Measurements from ENCODE around the gene DDX24. TPM values are rescaled to one million over a fixed set of nuclear protein-coding genes. Genes with fewer than 3 reads are reported as not detected.

DDX24 gene
- total and polyA plus RNA-seq, 2 experiments from 2014 or later = 123 to 149 TPM

DNA sequence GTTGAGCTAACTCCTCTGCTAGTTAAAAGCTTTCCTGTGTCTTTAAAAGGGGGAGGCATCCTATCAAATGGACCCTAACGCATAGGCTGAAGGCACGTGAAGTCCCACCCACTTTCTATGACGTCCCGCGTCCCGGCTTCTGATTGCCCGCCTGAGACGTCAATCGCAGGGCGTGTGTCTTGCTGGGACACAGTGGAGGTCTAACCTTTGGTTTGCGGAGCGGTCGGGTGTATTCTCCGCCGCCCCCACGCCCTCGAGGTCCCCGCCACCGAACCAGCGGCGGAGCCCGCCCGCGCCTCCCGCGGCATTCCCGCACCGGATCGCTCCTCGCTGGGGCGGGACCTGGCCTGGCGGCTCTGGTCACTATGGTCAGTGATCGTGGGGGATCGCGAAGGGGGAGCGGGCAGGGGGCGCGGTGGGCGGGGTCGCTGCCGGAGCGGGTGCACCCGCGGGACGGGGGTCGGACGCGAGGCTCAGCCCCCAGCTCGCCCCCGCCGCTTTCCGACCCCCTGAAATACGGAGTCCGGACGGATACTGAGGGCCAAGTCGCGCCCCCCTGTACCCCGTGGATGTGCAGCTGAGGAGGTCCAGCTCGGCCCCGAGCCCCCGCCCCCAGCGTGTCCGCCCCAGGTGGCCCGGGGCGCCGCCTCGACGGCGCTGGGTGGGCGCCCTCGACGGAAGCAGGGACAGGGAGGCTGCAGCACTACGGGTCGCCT lies 54.7 kb downstream of the DDX24 start, which contains the start of gene OTUB2:
OTUB2 (plus strand) TSS at position 168 of the 716 bp plus-strand sequence; CDS start at position 366, 198 bp downstream.
- no peaks in the 10 kb centered on the region for H3F3A ChIP-seq (ENCODE audit: insufficient read depth)
- no peaks in the 10 kb centered on the region for H3K4me1 ChIP-seq (ENCODE audit: insufficient read depth)
- H3K4me3 ChIP-seq = peak within 1 kb of the TSS; percentile 75
- H3K4me2 ChIP-seq (ENCODE audit: unreplicated experiment) = peak within 1 kb of the TSS; percentile 64
- H3K36me3 ChIP-seq (ENCODE audit: low read depth) = no peaks in the 10 kb centered on the region
- no peak within 1 kb of the TSS for H3K27ac ChIP-seq
- H4K20me1 ChIP-seq (ENCODE audit: insufficient read depth) = no peaks in the 10 kb centered on the region
- H3K9me3 ChIP-seq (ENCODE audit: low read depth) = no peaks in the 10 kb centered on the region
- H3K27me3 ChIP-seq (replicated peaks; ENCODE audit: insufficient read depth) = no peaks in the 10 kb centered on the region
- 1 to 2% methylated on average over 25 to 60 of the region's 74 CpGs for WGBS, 2 experiments (ENCODE audit: low coverage in 1 of 2, low lambda C conversion rate in 2 of 2, missing lambda C conversion rate in 2 of 2)
- TF ChIP-seq EZH2phosphoT487 (IDR thresholded peaks at IDR 0.05; ENCODE audit: insufficient read depth, low read depth) (no peak), EZH2 (IDR thresholded peaks at IDR 0.05; ENCODE audit: insufficient read depth, poor library complexity, severe bottlenecking) (no peak)
- no peaks in the 10 kb centered on the region for H3K9me2 ChIP-seq (ENCODE audit: insufficient read depth)
- H2AFZ ChIP-seq = peak within 1 kb of the TSS; percentile 86
- DNase-seq = peak; percentile 98
- H3K79me2 ChIP-seq (ENCODE audit: insufficient read depth) = no peaks in the 10 kb centered on the region
- peak within 1 kb of the TSS; percentile 73 for H3K9ac ChIP-seq
- in situ Hi-C loops (cut with MboI) = no loop called here

DNA sequence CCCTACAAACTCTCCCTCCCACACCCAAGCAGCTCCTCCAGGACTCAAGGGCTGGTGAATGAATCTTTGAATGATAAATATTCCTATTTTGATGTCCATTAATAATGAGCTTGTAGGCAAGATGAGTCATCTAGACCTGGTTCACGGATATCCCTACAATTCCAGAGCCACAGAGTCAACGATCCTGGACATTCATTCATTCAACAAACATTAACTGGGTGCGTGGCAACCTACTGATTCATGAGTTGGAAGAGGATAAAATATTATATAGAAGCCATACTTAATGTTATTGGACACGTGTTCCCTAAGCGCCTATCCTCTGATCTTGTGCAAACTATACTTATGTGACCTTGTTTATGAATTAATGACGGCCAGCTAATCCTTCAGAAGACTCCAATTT lies 55.3 kb downstream of the DDX24 start:
- in situ Hi-C loops (cut with MboI) = no loop called here
- no peak overlapping the region for H3K27ac ChIP-seq
- H2AFZ ChIP-seq = peak overlapping the region; percentile 67
- H3K79me2 ChIP-seq (ENCODE audit: insufficient read depth) = no peaks in the 10 kb centered on the region
- peak overlapping the region; percentile 75 for H3K4me3 ChIP-seq
- WGBS, 2 experiments (ENCODE audit: low coverage in 1 of 2, low lambda C conversion rate in 2 of 2, missing lambda C conversion rate in 2 of 2) = 65 to 66% methylated on average over 6 of the region's 6 CpGs
- no peaks in the 10 kb centered on the region for H3K4me1 ChIP-seq (ENCODE audit: insufficient read depth)
- H3K9me3 ChIP-seq (ENCODE audit: low read depth) = no peaks in the 10 kb centered on the region
- no peaks in the 10 kb centered on the region for H4K20me1 ChIP-seq (ENCODE audit: insufficient read depth)
- H3K9ac ChIP-seq = no peak overlapping the region
- no peak overlapping the region for H3K4me2 ChIP-seq (ENCODE audit: unreplicated experiment)
- no peaks in the 10 kb centered on the region for H3K9me2 ChIP-seq (ENCODE audit: insufficient read depth)
- TF ChIP-seq EZH2 (IDR thresholded peaks at IDR 0.05; ENCODE audit: insufficient read depth, poor library complexity, severe bottlenecking) = no peak
- TF ChIP-seq EZH2phosphoT487 (IDR thresholded peaks at IDR 0.05; ENCODE audit: insufficient read depth, low read depth) = no peak
- H3K27me3 ChIP-seq (replicated peaks; ENCODE audit: insufficient read depth) = no peaks in the 10 kb centered on the region
- H3K36me3 ChIP-seq (ENCODE audit: low read depth) = no peaks in the 10 kb centered on the region
- peak; percentile 18 for DNase-seq
- no peaks in the 10 kb centered on the region for H3F3A ChIP-seq (ENCODE audit: insufficient read depth)

DNA sequence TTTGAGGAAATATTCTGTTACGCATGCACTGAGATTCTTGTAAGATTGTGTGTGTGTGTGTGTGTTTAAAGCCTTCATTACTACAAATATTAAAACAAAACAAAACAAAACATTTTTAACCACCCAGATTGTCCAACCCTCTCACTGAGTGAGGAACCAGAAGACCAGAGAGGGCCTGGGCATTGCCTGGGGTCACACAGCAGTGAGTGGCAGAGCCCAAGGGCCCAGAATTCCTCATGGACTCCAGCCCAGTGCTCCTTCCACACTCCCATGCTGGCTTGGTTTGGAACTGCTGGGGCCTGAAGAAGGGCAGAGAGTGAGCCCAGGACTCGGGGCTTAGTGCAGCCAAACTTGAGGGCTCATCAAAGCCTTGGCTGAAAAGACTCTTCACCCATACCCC lies 56.5 kb downstream of the DDX24 start:
- no peak overlapping the region for H3K4me3 ChIP-seq
- no peaks in the 10 kb centered on the region for H3K79me2 ChIP-seq (ENCODE audit: insufficient read depth)
- H2AFZ ChIP-seq = no peak overlapping the region
- no peaks in the 10 kb centered on the region for H3K4me1 ChIP-seq (ENCODE audit: insufficient read depth)
- H3K9ac ChIP-seq = no peak overlapping the region
- no peak overlapping the region for H3K4me2 ChIP-seq (ENCODE audit: unreplicated experiment)
- H3K36me3 ChIP-seq (ENCODE audit: low read depth) = no peaks in the 10 kb centered on the region
- 82 to 90% methylated on average over 2 of the region's 2 CpGs for WGBS, 2 experiments (ENCODE audit: low coverage in 1 of 2, low lambda C conversion rate in 2 of 2, missing lambda C conversion rate in 2 of 2)
- no peak for TF ChIP-seq EZH2phosphoT487 (IDR thresholded peaks at IDR 0.05; ENCODE audit: insufficient read depth, low read depth)
- TF ChIP-seq EZH2 (IDR thresholded peaks at IDR 0.05; ENCODE audit: insufficient read depth, poor library complexity, severe bottlenecking) = no peak
- DNase-seq = no peak
- in situ Hi-C loops (cut with MboI) = no loop called here
- no peaks in the 10 kb centered on the region for H3F3A ChIP-seq (ENCODE audit: insufficient read depth)
- no peak overlapping the region for H3K27ac ChIP-seq
- H3K9me3 ChIP-seq (ENCODE audit: low read depth) = no peaks in the 10 kb centered on the region
- H4K20me1 ChIP-seq (ENCODE audit: insufficient read depth) = no peaks in the 10 kb centered on the region
- H3K27me3 ChIP-seq (replicated peaks; ENCODE audit: insufficient read depth) = no peaks in the 10 kb centered on the region
- no peaks in the 10 kb centered on the region for H3K9me2 ChIP-seq (ENCODE audit: insufficient read depth)

DNA sequence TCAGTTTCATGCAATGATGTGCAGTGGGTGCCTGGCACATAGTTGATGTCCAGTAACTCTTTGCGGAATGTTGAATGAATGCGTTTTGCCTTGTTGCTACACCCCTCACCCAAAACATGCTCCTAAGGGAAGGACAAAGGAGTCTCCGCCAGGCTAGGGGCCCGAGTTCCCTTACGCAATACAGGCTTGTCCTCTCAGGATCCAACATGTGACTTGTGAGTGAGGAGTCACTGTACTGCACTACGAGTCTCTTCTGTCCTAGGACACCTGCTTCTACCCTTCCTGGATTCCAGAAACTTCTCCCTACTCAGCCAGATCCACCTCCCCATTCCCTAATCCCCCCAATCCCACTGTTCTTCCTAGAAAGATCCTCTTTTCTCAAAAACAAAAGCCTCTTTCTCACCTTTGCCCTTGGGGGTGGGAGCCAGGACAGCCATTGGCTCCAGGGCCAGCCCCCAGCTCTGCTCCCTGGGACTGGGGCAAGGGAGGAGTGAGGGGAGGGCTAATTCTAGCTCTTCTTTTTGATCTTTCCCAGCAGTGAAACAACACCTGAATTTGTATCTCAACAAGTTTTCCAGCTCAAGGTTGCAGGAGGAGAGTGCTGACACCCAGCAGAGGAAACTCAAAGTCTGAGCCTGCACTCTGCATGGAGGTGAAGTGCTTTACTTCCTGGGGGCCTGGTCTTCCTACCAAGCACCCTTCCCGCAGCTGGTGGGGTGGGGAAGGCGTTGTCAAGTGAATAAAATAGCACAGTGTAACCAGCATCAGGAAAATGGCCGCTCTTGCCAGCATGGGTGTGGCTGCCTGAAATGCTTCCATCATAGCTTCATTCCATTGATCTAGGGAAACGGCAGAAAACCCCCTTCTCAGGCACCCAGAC lies 58.2 kb downstream of the DDX24 start:
- H3K36me3 ChIP-seq (ENCODE audit: low read depth) = no peaks in the 10 kb centered on the region
- H3K79me2 ChIP-seq (ENCODE audit: insufficient read depth) = no peaks in the 10 kb centered on the region
- no peaks in the 10 kb centered on the region for H3F3A ChIP-seq (ENCODE audit: insufficient read depth)
- no peak overlapping the region for H2AFZ ChIP-seq
- H4K20me1 ChIP-seq (ENCODE audit: insufficient read depth) = no peaks in the 10 kb centered on the region
- H3K4me2 ChIP-seq (ENCODE audit: unreplicated experiment) = no peak overlapping the region
- no peak overlapping the region for H3K4me3 ChIP-seq
- H3K9ac ChIP-seq = no peak overlapping the region
- in situ Hi-C loops (cut with MboI) = no loop called here
- TF ChIP-seq EZH2phosphoT487 (IDR thresholded peaks at IDR 0.05; ENCODE audit: insufficient read depth, low read depth) = no peak
- TF ChIP-seq EZH2 (IDR thresholded peaks at IDR 0.05; ENCODE audit: insufficient read depth, poor library complexity, severe bottlenecking) = no peak
- no peak for DNase-seq
- H3K4me1 ChIP-seq (ENCODE audit: insufficient read depth) = no peaks in the 10 kb centered on the region
- H3K9me2 ChIP-seq (ENCODE audit: insufficient read depth) = no peaks in the 10 kb centered on the region
- WGBS, 2 experiments (ENCODE audit: low coverage in 1 of 2, low lambda C conversion rate in 2 of 2, missing lambda C conversion rate in 2 of 2) = 49 to 53% methylated on average over 10 of the region's 10 CpGs
- H3K27ac ChIP-seq = no peak overlapping the region
- H3K27me3 ChIP-seq (replicated peaks; ENCODE audit: insufficient read depth) = no peaks in the 10 kb centered on the region
- no peaks in the 10 kb centered on the region for H3K9me3 ChIP-seq (ENCODE audit: low read depth)
